Testis (tissue), 3 donors: Measurements from ENCODE around the gene PRKCD. TPM values are rescaled to one million over a fixed set of nuclear protein-coding genes. Genes with fewer than 3 reads are reported as not detected.

Source experiments
- DNase-seq: peaks from one replicate; pipeline ENCODE4 v3.0.0-alpha.2; 2019
- H3K27ac ChIP-seq, 2 donors: fragments of 200-600 bp; sonication (generic); one replicate each; pipeline ENCODE4 v1.5.1; 2019
- H3K27me3 ChIP-seq: fragments of 200-600 bp; sonication (generic); one replicate; pipeline ENCODE4 v1.5.1; 2019
- H3K36me3 ChIP-seq: fragments of 200-600 bp; sonication (generic); one replicate; pipeline ENCODE4 v1.5.1; 2017; ENCODE audit warnings: low read depth; ENCODE audit errors: missing control alignments
- H3K4me1 ChIP-seq: fragments of 200-600 bp; sonication (generic); one replicate; pipeline ENCODE4 v1.5.1; 2019
- H3K4me3 ChIP-seq, 2 donors: fragments of 200-600 bp; sonication (generic); one replicate each; pipeline ENCODE4 v1.5.1; 2017 to 2019
- H3K9me3 ChIP-seq: fragments of 200-600 bp; sonication (generic); one replicate; pipeline ENCODE4 v1.5.1; 2017
- CTCF ChIP-seq, 3 experiments: fragments of 450-650 bp in 2 of 3; fragments of 200-600 bp in 1 of 3; sonication (generic) in 1 of 3; IDR thresholded peaks; one replicate each; pipeline ENCODE4 v1.5.1; 2016 to 2019; ENCODE audit warnings: antibody characterized with exemption in 3 of 3, mild to moderate bottlenecking in 2 of 3, moderate library complexity in 1 of 3
- POLR2A ChIP-seq: fragments of 450-650 bp; IDR thresholded peaks from one replicate; pipeline ENCODE4 v1.6.1; 2017; ENCODE audit warnings: antibody characterized with exemption, mild to moderate bottlenecking, moderate library complexity
- WGBS, 2 donors: methylation state at CpG; one replicate each; pipeline ENCODE4 v1.1.5; 2018; 5-methylcytosine and 5-hydroxymethylcytosine counted together
- intact Hi-C: fragments of 100-400 bp; cut with DNase I; formaldehyde crosslinking; loops from one replicate; pipeline ENCODE4 v1.15.1; 2023; ENCODE audit warnings: low total_unique reads
- polyA plus RNA-seq: library from polyadenylated mRNA; stranded (reverse); fragments of 350-450 nt; fragmentation: Illumina TruSeq; extraction: RNeasy Lipid Tissue Mini Kit (QIAGEN cat#74804); gene quantifications from one replicate; pipeline ENCODE4 v1.2.3, GENCODE V29; 2014; ENCODE audit warnings: low read depth, low replicate concordance; ENCODE audit not compliant: insufficient read depth
- total RNA-seq, 2 donors: library from RNA; depleted of rRNA; stranded (reverse); fragments of >200 nt; gene quantifications; one replicate each; pipeline ENCODE4 v1.2.3, GENCODE V29; 2016

Gene PRKCD
- total and polyA plus RNA-seq, 3 donors from 2014 or later, result 36.3 to 44.5 (median 42.3) TPM

GRCh38 chr3:53170325-53171063 is 9.5 kb downstream of the PRKCD start:
- Histone ChIP-seq H3K4me3 (no peak overlapping the region), H3K27me3 (no peaks in the 10 kb centered on the region), H3K9me3 (no peaks in the 10 kb centered on the region), H3K36me3 (no peaks in the 10 kb centered on the region), H3K4me1 (peaks cover 26% of the 10 kb centered on the region), H3K27ac (no peak overlapping the region)
- no peak for DNase-seq
- TF ChIP-seq CTCF (IDR thresholded peaks at IDR 0.05) (no peak), POLR2A (no peak)
- WGBS, 2 donors, result 75 to 80% methylated on average over 17 of the region's 17 CpGs
- intact Hi-C loops, result no loop called here

- intact Hi-C loops, result no loop called here
- 53 to 85% methylated on average over 5 to 7 of the region's 7 CpGs for WGBS, 2 donors
- Histone ChIP-seq H3K4me3 (no peak overlapping the region), H3K27me3 (no peaks in the 10 kb centered on the region), H3K9me3 (no peaks in the 10 kb centered on the region), H3K36me3 (no peaks in the 10 kb centered on the region), H3K27ac (no peak overlapping the region), H3K4me1 (peaks cover 24% of the 10 kb centered on the region)
- DNase-seq, result no peak
- no peak for TF ChIP-seq CTCF (IDR thresholded peaks at IDR 0.05)
- no peak for TF ChIP-seq POLR2A
Measured at GRCh38 chr3:53171064-53171418, 10.0 kb downstream of the PRKCD start.

- intact Hi-C loops, result no loop called here
- no peak for DNase-seq
- Histone ChIP-seq H3K9me3 (no peaks in the 10 kb centered on the region), H3K36me3 (no peaks in the 10 kb centered on the region), H3K4me3 (no peak overlapping the region), H3K4me1 (peaks cover 16% of the 10 kb centered on the region), H3K27me3 (no peaks in the 10 kb centered on the region), H3K27ac (no peak overlapping the region)
- 78 to 81% methylated on average over 7 of the region's 7 CpGs for WGBS, 2 donors
- TF ChIP-seq POLR2A (no peak), CTCF (IDR thresholded peaks at IDR 0.05) (no peak)
Measured at GRCh38 chr3:53171827-53172505, 11.0 kb downstream of the PRKCD start.

- Histone ChIP-seq H3K27ac (no peak overlapping the region), H3K27me3 (no peaks in the 10 kb centered on the region), H3K4me1 (peaks cover 4% of the 10 kb centered on the region), H3K9me3 (no peaks in the 10 kb centered on the region), H3K4me3 (no peak overlapping the region), H3K36me3 (no peaks in the 10 kb centered on the region)
- no peak for TF ChIP-seq POLR2A
- 68 to 71% methylated on average over 5 of the region's 5 CpGs for WGBS, 2 donors
- DNase-seq, result no peak
- intact Hi-C loops, result no loop called here
Measured at GRCh38 chr3:53173107-53173506, 12.1 kb downstream of the PRKCD start.

- DNase-seq, result no peak
- intact Hi-C loops, result no loop called here
- TF ChIP-seq CTCF (IDR thresholded peaks at IDR 0.05) (no peak), POLR2A (no peak)
- no peak overlapping the region for H3K27ac ChIP-seq
- no peaks in the 10 kb centered on the region for H3K9me3 ChIP-seq
- 60 to 80% methylated on average over 4 to 9 of the region's 9 CpGs for WGBS, 2 donors
- no peaks in the 10 kb centered on the region for H3K4me1 ChIP-seq
- H3K4me3 ChIP-seq, result no peak overlapping the region
- H3K36me3 ChIP-seq, result no peaks in the 10 kb centered on the region
- no peaks in the 10 kb centered on the region for H3K27me3 ChIP-seq
Measured at GRCh38 chr3:53174346-53175250, 13.6 kb downstream of the PRKCD start.
